CD4-positive, alpha-beta T cell treated with Interleukin-15 for 1 hour (primary cell): ENCODE results near the gene HSD17B1.
"Not testable (repeated sequence)": the region's sequence is repeated elsewhere in the genome, so short reads cannot be mapped to it uniquely, and the experiment has no call there.

Experiments
- DNase-seq: peaks from one replicate; pipeline ENCODE4 v3.0.0-alpha.2; 2020

Gene HSD17B1

GRCh38 chr17:42548070-42548837 lies 4.5 kb upstream of the HSD17B1 start:
- peak; percentile 81 for DNase-seq

GRCh38 chr17:42548993-42549755 lies 3.5 kb upstream of the HSD17B1 start:
- DNase-seq, result no peak

DNA sequence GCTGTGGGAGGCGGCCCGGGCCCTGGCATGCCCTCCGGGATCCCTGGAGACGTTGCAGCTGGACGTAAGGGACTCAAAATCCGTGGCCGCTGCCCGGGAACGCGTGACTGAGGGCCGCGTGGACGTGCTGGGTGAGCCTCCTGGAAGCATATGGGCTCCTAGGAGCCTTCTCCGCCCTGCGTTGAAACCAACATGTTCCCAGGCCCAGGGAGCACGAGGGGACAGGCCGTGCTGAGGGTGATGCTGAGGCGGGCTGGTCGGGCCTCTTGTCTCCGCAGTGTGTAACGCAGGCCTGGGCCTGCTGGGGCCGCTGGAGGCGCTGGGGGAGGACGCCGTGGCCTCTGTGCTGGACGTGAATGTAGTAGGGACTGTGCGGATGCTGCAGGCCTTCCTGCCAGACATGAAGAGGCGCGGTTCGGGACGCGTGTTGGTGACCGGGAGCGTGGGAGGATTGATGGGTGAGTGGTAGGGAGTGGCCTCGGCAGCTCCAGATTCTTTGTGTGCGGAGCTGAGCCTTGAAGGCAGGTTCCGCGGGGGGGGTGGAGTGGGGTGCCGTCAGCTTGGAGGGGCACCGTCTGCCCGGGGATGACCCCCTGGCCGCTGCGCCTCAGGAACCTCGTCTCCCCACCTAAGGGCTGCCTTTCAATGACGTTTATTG lies 567 bp downstream of the HSD17B1 start:
- no peak for DNase-seq

DNA sequence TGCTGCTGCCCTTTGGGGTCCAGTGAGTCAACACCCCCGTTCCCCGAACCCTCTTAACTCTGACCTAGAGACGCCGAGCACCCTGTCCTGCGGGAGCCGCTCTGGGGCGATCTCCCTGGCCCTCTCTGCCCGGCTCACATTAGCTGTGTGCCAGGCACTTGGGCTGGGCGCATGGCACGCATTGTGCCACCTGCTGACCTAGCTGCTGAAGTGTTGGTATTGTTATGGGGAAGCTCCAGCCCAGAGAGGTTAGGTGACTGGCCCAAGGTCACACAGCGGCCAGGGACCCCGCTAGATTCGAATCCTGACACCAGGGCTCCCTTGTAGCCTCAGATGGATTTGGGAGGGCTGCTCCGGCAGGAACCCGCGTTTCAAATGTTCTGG lies 1.1 kb downstream of the HSD17B1 start:
- no peak for DNase-seq

DNA sequence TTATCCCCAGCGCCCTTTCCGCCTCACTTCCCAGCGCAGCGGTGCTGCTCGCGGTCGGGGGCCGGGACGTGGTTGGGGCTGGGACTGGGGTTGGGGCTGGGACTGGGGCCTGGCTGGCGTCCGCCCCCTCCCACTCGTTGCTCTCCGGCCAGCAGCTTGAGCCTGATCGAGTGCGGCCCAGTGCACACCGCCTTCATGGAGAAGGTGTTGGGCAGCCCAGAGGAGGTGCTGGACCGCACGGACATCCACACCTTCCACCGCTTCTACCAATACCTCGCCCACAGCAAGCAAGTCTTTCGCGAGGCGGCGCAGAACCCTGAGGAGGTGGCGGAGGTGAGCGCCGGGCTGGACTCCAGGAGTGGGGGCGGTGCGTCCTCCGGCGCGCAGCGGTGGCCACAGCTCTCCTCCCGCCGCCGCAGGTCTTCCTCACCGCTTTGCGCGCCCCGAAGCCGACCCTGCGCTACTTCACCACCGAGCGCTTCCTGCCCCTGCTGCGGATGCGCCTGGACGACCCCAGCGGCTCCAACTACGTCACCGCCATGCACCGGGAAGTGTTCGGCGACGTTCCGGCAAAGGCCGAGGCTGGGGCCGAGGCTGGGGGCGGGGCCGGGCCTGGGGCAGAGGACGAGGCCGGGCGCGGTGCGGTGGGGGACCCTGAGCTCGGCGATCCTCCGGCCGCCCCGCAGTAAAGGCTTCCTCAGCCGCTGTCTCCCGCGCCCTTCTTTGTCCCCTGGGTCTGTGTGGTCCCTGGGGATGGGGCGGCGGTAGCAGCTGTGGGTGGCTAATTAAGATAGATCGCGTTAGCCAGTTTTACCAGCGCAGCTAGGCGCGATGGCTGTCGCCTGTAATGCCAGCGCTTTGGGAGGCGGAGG lies 1.8 kb downstream of the HSD17B1 start:
- DNase-seq, result peak; percentile 86

- no peak for DNase-seq
Measured at GRCh38 chr17:42555122-42555622, 2.4 kb downstream of the HSD17B1 start.

DNA sequence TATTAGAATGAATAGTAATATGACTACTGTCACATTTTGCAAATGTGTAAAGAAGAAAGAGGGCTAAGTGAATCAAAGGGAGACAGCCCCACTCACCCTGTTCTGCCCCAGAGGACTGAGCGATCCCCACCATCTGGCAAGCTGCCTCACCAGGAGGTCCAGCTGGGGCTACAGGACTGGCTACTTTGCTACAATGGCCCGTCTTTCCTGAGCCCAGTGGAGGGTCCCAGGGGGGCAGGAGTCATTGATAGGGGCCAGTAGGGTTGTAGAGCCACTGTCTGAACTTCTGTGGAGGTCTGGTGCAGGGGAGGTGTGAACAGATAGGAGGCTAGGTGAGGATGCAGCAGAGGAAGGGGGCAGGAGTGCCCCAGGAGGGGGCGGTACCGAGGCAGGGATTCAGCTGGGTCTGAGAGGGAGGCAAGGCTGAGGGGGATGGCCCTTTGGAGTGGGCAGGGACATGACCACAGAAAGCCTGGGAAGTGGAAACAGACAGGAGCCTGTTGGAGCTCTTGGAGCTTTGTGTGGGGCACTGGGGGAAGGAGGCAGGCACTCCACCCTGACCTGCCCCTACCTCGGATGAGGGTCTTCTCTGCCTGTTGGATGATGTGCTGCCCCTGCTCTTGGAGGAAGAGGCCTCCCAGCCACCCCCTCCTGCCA lies 3.4 kb downstream of the HSD17B1 start:
- not testable (repeated sequence) for DNase-seq

- no peak for DNase-seq
Measured at GRCh38 chr17:42559075-42559474, 6.4 kb downstream of the HSD17B1 start.

DNA sequence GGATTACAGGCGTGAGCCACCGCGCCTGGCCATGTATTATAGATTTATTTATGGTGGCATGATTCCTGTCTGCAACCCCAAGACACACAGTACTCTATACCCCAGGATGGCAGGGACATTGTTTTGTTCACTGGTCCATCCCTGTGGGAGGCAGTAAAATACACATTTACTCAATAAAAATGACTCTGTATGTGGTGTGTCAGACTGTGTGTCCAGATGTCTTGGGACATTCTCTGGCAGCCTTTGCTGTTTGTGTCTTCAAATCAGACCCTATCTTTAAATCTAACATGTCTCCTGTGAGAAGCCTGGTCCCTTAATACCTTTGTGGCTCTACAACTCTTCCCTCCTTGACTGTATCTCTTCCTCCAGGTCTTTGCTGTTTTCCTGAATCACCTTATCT lies 7.5 kb downstream of the HSD17B1 start:
- no peak for DNase-seq

DNA sequence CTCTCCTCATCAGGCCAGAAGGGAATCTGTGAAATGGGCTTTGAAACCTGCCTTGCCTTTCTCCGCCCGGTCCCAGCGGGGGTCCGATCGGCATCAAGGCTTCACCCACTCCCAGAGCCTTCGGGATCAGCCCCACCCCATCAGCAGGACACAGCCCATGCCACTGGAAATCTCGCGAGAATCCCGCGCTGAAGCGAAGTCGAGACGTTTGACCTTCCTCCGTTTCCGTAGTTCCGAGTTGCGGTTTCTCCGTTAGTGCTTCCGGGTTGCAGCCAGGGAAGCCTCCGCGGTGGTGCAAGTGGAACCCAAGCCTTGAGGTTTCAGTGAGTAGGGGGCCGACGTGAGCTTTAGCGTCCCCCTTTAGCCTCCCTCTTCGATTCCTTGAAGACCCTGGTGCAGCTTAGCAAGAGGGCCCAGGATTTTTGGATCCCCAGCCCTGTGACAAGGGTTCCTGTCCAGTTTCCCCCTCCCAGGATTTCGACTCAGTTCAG lies 9.2 kb downstream of the HSD17B1 start, which contains the start of gene COASY:
Gene COASY, plus strand, starts transcription at position 252 of the 491 bp plus-strand sequence. CDS start 475 bp downstream, outside the sequence.
- DNase-seq, result peak; percentile 92

DNA sequence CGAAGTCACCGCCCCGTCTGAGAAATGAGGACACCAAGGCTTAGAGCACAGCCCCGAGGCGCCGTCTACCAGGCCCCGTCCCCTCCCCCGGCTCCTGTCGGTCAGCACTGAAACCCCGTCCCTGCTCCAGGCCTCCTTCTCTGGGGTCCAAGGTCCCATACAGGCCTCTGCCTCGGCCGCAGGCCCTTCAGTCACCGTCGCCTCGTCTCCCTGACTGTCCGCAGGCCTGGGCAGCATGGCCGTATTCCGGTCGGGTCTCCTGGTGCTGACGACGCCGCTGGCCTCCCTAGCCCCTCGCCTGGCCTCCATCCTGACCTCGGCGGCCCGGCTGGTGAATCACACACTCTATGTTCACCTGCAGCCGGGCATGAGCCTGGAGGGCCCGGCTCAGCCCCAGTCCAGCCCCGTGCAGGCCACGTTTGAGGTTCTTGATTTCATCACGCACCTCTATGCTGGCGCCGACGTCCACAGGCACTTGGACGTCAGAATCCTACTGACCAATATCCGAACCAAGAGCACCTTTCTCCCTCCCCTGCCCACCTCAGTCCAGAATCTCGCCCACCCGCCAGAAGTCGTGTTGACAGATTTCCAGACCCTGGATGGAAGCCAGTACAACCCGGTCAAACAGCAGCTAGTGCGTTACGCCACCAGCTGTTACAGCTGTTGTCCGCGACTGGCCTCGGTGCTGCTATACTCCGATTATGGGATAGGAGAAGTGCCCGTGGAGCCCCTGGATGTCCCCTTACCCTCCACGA lies 9.8 kb downstream of the HSD17B1 start:
- no peak for DNase-seq

- no peak for DNase-seq
Measured at GRCh38 chr17:42563143-42563509, 10.4 kb downstream of the HSD17B1 start.

GRCh38 chr17:42563543-42563942 lies 10.8 kb downstream of the HSD17B1 start:
- DNase-seq, result no peak

DNA sequence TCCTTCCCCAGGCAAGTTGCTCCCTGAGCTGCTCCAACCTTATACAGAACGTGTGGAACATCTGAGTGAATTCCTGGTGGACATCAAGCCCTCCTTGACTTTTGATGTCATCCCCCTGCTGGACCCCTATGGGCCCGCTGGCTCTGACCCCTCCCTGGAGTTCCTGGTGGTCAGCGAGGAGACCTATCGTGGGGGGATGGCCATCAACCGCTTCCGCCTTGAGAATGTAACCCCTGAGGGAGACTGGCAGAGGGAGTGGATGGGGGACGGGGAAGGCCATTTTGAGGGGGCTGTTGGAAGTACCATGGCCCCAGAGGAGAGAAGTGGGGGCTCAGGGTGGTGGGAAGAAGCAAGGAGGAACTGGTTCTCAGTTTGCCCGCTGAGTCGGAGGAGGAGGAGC lies 11.2 kb downstream of the HSD17B1 start:
- no peak for DNase-seq

- no peak for DNase-seq
Measured at GRCh38 chr17:42564815-42565522, 12.2 kb downstream of the HSD17B1 start.

DNA sequence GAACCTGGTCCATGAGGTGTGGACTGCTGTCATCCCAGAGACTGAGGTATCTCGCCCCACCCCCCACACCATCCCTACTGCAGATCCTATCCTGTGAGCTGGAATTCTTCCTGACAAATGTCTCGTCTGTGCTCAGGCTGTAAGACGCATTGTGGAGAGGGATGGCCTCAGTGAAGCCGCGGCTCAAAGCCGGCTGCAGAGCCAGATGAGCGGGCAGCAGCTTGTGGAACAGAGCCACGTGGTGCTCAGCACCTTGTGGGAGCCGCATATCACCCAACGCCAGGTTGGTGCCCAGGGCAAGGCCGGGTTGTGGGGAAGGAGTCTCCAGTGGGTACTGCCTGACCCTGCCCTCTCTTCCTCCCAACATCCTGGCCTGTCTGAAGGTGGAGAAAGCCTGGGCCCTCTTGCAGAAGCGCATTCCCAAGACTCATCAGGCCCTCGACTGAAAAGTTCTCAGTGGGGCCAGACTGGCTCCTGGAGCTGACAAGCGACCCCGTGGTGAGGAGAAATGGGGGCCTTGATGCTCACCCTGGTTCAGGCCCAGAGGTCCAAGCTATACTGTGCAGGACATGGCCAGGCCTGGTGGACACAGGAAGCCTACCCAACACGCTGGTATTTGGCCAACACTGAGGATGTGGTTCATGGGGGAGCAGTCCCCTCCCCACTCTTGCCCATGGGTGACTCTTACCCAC lies 12.9 kb downstream of the HSD17B1 start:
- DNase-seq, result no peak

GRCh38 chr17:42566215-42566882 lies 13.6 kb downstream of the HSD17B1 start:
- DNase-seq, result no peak

DNA sequence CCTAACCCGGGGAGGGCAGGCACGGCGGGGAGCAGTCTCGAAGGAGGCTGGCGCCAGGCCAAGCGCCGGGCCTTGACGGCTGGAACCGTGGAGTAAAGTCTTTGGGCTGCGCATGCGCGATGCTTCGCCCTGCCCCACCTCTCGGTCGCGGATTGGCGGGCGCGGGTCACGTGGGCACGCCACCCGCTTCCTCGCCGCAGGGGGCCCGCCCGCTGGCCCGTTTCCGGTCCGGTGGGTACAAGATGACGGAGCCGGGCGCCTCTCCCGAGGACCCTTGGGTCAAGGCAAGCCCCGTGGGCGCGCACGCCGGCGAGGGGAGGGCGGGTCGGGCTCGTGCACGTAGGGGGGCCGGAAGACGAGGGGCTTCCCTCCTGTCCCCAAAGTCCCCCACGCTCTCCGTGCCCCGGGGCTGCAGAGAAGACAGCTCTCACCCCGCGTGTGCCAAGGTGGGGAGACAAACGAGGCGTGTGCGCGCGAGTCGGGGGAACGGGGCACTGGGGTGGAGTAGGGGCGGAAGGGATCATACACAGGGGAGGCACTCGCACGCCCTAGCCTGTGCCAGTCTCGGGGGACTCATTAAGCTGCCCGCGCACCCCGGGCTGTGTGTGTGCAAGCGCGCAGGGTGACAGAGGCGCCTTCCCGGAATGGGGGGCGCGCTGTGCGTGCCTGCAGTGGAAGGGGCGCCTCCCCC lies 14.3 kb downstream of the HSD17B1 start, which contains the start of gene MLX:
Gene MLX, plus strand, starts transcription at position 218 of the 691 bp plus-strand sequence. Its CDS starts 25 bp downstream, at position 243.
- peak; percentile 92 for DNase-seq
